Suppressor macrophage treated with lipopolysaccharide for 1 hour (primary cell): ENCODE measurements around the gene NEK3.
A peak's percentile ranks its signal among the peaks of the same experiment; 100 is the strongest.
"Not testable (repeated sequence)": the region's sequence is repeated elsewhere in the genome, so short reads cannot be mapped to it uniquely, and the experiment has no call there.

Experiments
- DNase-seq, 3 donors: peaks; one replicate each; pipeline ENCODE4 v3.0.0-alpha.2; 2020 to 2022

The NEK3 gene

GRCh38 chr13:52109116-52109670 lies 50.2 kb downstream of the NEK3 start:
- DNase-seq: no peak

GRCh38 chr13:52105841-52106240 lies 53.6 kb downstream of the NEK3 start:
- DNase-seq: no peak

GRCh38 chr13:52104624-52105023 lies 54.8 kb downstream of the NEK3 start:
- DNase-seq: peak in 2 of 3 donors; percentile 2 to 9

GRCh38 chr13:52103386-52103785 lies 56.0 kb downstream of the NEK3 start:
- no peak for DNase-seq

- DNase-seq: not testable (repeated sequence)
Observed at GRCh38 chr13:52102423-52102822, 57.0 kb downstream of the NEK3 start.

GRCh38 chr13:52097197-52097596 lies 62.2 kb downstream of the NEK3 start:
- DNase-seq: no peak

- DNase-seq: no peak
Observed at GRCh38 chr13:52096748-52097147, 62.6 kb downstream of the NEK3 start.

GRCh38 chr13:52096062-52096461 lies 63.3 kb downstream of the NEK3 start:
- no peak for DNase-seq

GRCh38 chr13:52092087-52092486 lies 67.3 kb downstream of the NEK3 start:
- no peak for DNase-seq

GRCh38 chr13:52091473-52091872 lies 67.9 kb downstream of the NEK3 start:
- DNase-seq: no peak

GRCh38 chr13:52085421-52085820 lies 74.0 kb downstream of the NEK3 start:
- DNase-seq: no peak

GRCh38 chr13:52084981-52085380 lies 74.4 kb downstream of the NEK3 start:
- DNase-seq: peak in 2 of 3 donors; percentile 7 to 10
